Right lobe of liver (tissue), 6 donors: Measurements from ENCODE around the gene IFNG-AS1. TPM values are rescaled to one million over a fixed set of nuclear protein-coding genes. Genes with fewer than 3 reads are reported as not detected.

Experiments
- ATAC-seq, 4 donors: fragments of 200-7000 bp; cut with Tn5 transposase; one replicate each; pipeline ENCODE4 v1.9.1; 2020; ENCODE audit warnings: mild to moderate bottlenecking in 4 of 4, moderate library complexity in 4 of 4
- DNase-seq, 3 donors: peaks; one replicate each; pipeline ENCODE4 v3.0.0-alpha.2; 2020
- H3K27ac ChIP-seq, 3 donors: fragments of 200-600 bp; one replicate each; pipeline ENCODE4 v1.8.0; 2022
- H3K27me3 ChIP-seq, 2 donors: fragments of 200-600 bp; one replicate each; pipeline ENCODE4 v1.8.0; 2022
- H3K36me3 ChIP-seq, 4 donors: fragments of 200-600 bp; sonication (generic) in 1 of 4; one replicate each; pipeline versions ENCODE4 v1.5.1 to v1.8.0; 2017 to 2022; ENCODE audit warnings: control low read depth in 1 of 4
- H3K4me1 ChIP-seq, 4 donors: fragments of 200-600 bp; sonication (generic) in 1 of 4; one replicate each; pipeline versions ENCODE4 v1.5.1 to v1.8.0; 2017 to 2022; ENCODE audit warnings: control low read depth in 1 of 4
- H3K4me3 ChIP-seq, 3 donors: fragments of 200-600 bp; one replicate each; pipeline ENCODE4 v1.8.0; 2022
- H3K9me3 ChIP-seq, 4 donors: fragments of 200-600 bp; sonication (generic) in 1 of 4; one replicate each; pipeline versions ENCODE4 v1.5.1 to v1.8.0; 2017 to 2022; ENCODE audit warnings: control low read depth in 1 of 4
- CTCF ChIP-seq, 4 donors: fragments of 200-600 bp in 3 of 4; fragments of 450-650 bp in 1 of 4; IDR thresholded peaks; one replicate each; pipeline versions ENCODE4 v1.5.1 to v1.8.0; 2016 to 2022; ENCODE audit warnings: antibody characterized with exemption in 4 of 4, mild to moderate bottlenecking in 2 of 4
- POLR2A ChIP-seq: fragments of 450-650 bp; IDR thresholded peaks from one replicate; pipeline ENCODE4 v1.6.1; 2017; ENCODE audit warnings: antibody characterized with exemption, mild to moderate bottlenecking
- WGBS: methylation state at CpG from one replicate; pipeline ENCODE4 v1.1.6; 2018; ENCODE audit warnings: low coverage, low lambda C conversion rate; ENCODE audit not compliant: insufficient coverage; ENCODE audit errors: missing lambda C conversion rate; 5-methylcytosine and 5-hydroxymethylcytosine counted together
- intact Hi-C, 2 donors: fragments of 100-400 bp; cut with DNase I; formaldehyde crosslinking; loops; one replicate each; pipeline versions ENCODE4 v1.11.2 to v1.14.1; 2022
- total RNA-seq, 6 experiments: library from RNA; depleted of rRNA in 2 of 6; stranded (reverse); fragments of >200 nt in 2 of 6; fragmentation: NEBNext Ultra II Directional in 3 of 6; extraction: Animal tissue kit (Norgen Biotek cat#: 25700) in 3 of 6; gene quantifications; one replicate each; pipeline versions ENCODE4 v1.1.0 to v1.2.4, GENCODE V29; 2016 to 2023
- donor health status: DM: no; HTN: yes; CAD: no.
- donor health status: DM: no; HTN: no; CAD: no.
- donor health status: DM: no; HTN: no; CAD: no.
- donor health status: DM: no; HTN: yes; CAD: no.
- donor health status: DM: no; HTN: yes; CAD: no.

The IFNG-AS1 gene
- total RNA-seq, 6 experiments from 2014 or later = 0.24 TPM; not detected in 5

- TF ChIP-seq CTCF (IDR thresholded peaks at IDR 0.05) (no peak), POLR2A (no peak)
- no peaks in the 10 kb centered on the region for H3K9me3 ChIP-seq
- no peak overlapping the region for H3K27ac ChIP-seq
- H3K27me3 ChIP-seq = no peaks in the 10 kb centered on the region
- no peak overlapping the region for H3K4me3 ChIP-seq
- no peak for ATAC-seq
- no peaks in the 10 kb centered on the region for H3K4me1 ChIP-seq
- DNase-seq = no peak
- no peaks in the 10 kb centered on the region for H3K36me3 ChIP-seq
- intact Hi-C loops = no loop called here
Observed at GRCh38 chr12:68018315-68018714, 29.1 kb downstream of the IFNG-AS1 start.

- intact Hi-C loops = no loop called here
- TF ChIP-seq CTCF (IDR thresholded peaks at IDR 0.05) (no peak), POLR2A (no peak)
- Histone ChIP-seq H3K4me1 (no peaks in the 10 kb centered on the region), H3K36me3 (no peaks in the 10 kb centered on the region), H3K4me3 (no peak overlapping the region), H3K27me3 (no peaks in the 10 kb centered on the region), H3K9me3 (no peaks in the 10 kb centered on the region), H3K27ac (no peak overlapping the region)
- DNase-seq = no peak
- WGBS = 65% methylated on average over 4 of the region's 6 CpGs
- no peak for ATAC-seq
Observed at GRCh38 chr12:68020049-68020448, 30.8 kb downstream of the IFNG-AS1 start.

GRCh38 chr12:68020699-68021098, 31.5 kb downstream of the IFNG-AS1 start:
- Histone ChIP-seq H3K27me3 (no peaks in the 10 kb centered on the region), H3K9me3 (no peaks in the 10 kb centered on the region), H3K36me3 (no peaks in the 10 kb centered on the region), H3K4me1 (no peaks in the 10 kb centered on the region), H3K4me3 (no peak overlapping the region), H3K27ac (no peak overlapping the region)
- intact Hi-C loops = no loop called here
- TF ChIP-seq POLR2A = no peak
- TF ChIP-seq CTCF (IDR thresholded peaks at IDR 0.05) = no peak
- WGBS = 77% methylated on average over 5 of the region's 5 CpGs
- no peak for DNase-seq
- ATAC-seq = no peak

GRCh38 chr12:68028647-68029046, 39.4 kb downstream of the IFNG-AS1 start:
- Histone ChIP-seq H3K27me3 (no peaks in the 10 kb centered on the region), H3K9me3 (no peaks in the 10 kb centered on the region), H3K4me3 (no peak overlapping the region), H3K27ac (no peak overlapping the region), H3K4me1 (no peaks in the 10 kb centered on the region), H3K36me3 (no peaks in the 10 kb centered on the region)
- no peak for TF ChIP-seq CTCF (IDR thresholded peaks at IDR 0.05)
- TF ChIP-seq POLR2A = no peak
- 66% methylated on average over 7 of the region's 7 CpGs for WGBS
- intact Hi-C loops = no loop called here
- ATAC-seq (no peak), DNase-seq (no peak)

GRCh38 chr12:68030248-68030647, 41.0 kb downstream of the IFNG-AS1 start:
- Histone ChIP-seq H3K36me3 (no peaks in the 10 kb centered on the region), H3K9me3 (no peaks in the 10 kb centered on the region), H3K4me3 (no peak overlapping the region), H3K4me1 (no peaks in the 10 kb centered on the region), H3K27ac (no peak overlapping the region), H3K27me3 (no peaks in the 10 kb centered on the region)
- TF ChIP-seq CTCF (IDR thresholded peaks at IDR 0.05) (no peak), POLR2A (no peak)
- intact Hi-C loops = no loop called here
- WGBS = 48% methylated on average over 1 of the region's 1 CpG
- no peak for ATAC-seq
- no peak for DNase-seq
